ENCODE data around the gene CCDC74A.
"Not testable (repeated sequence)": the region's sequence is repeated elsewhere in the genome, so short reads cannot be mapped to it uniquely, and the experiment has no call there.

CCDC74A gene

DNA sequence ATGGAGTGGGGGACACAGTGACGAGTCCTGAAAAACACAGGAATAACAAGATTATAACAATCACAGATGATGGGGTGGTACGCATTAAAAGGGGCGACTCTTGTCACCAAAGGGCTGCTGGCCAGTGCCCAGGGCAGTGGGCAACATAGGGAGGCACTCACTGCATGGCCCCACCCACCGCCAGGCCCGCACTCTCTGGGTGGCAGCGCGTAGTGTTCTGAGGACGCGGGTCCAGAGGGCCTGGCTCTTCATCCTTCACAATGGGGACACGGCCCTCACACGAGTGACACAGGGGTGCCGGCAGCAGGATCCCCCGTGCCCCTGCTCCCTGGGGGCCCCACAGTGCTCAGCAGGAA lies 6.6 kb downstream of the CCDC74A start:
- not testable (repeated sequence) for H3K9me3 ChIP-seq (ENCODE audit: insufficient read depth, low read depth, low read length); H3K79me2 ChIP-seq (ENCODE audit: control insufficient read depth, insufficient read depth, low read length, poor library complexity); H2BK5ac ChIP-seq (ENCODE audit: low read depth, low read length, poor library complexity); H3K27ac ChIP-seq (ENCODE audit: low read depth, low read length); H3K79me1 ChIP-seq (ENCODE audit: low read length); H4K91ac ChIP-seq (ENCODE audit: low read depth, low read length); DNase-seq; H3K36me3 ChIP-seq (ENCODE audit: control insufficient read depth in 1 of 2, insufficient read depth in 2 of 2, low read length in 2 of 2); H3K14ac ChIP-seq (ENCODE audit: low read length); H3K4me2 ChIP-seq (ENCODE audit: low read length); H3K4ac ChIP-seq (ENCODE audit: low read depth, low read length); H4K12ac ChIP-seq (ENCODE audit: low read depth, low read length); H3K4me3 ChIP-seq (ENCODE audit: low read depth, low read length); H4K8ac ChIP-seq (ENCODE audit: low read depth, low read length); H3K23ac ChIP-seq (ENCODE audit: low read length); H3K9ac ChIP-seq (ENCODE audit: low read length); H3K27me3 ChIP-seq (ENCODE audit: insufficient read depth, low read length); H2AFZ ChIP-seq (ENCODE audit: insufficient read depth, low read length, poor library complexity); H2BK120ac ChIP-seq (ENCODE audit: insufficient read depth, low read length, poor library complexity); H3K4me1 ChIP-seq (ENCODE audit: control insufficient read depth in 1 of 2, insufficient read depth in 2 of 2, low read length in 2 of 2); H3K18ac ChIP-seq (ENCODE audit: low read length); H2BK12ac ChIP-seq (ENCODE audit: low read length); H2AK5ac ChIP-seq (ENCODE audit: low read length)
- WGBS (ENCODE audit: extremely low coverage, insufficient coverage, insufficient read length), result no CpG with 5 or more reads among the region's 13 CpGs

DNA sequence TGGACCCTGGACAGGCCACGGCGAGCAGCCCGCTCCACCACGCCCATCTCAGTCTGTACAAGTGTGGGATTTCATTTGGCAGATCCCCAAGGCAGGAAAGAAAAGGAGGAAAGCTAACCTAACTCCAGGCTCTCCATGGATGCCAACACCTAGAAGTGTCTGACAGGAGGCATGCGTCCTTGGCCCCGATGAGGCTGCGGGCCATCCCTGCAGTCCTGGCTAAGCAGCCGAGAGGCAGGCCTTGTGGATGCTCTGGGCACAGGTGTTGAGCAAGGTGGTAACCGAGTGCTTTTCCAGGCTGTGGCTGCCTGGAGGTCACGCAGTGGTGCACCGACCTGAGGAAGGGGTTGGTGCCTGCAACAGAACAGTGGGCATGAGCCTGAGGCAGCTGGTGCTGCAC lies 7.3 kb downstream of the CCDC74A start:
- H3K79me2 ChIP-seq (ENCODE audit: control insufficient read depth, insufficient read depth, low read length, poor library complexity); H3K9me3 ChIP-seq (ENCODE audit: insufficient read depth, low read depth, low read length); H3K79me1 ChIP-seq (ENCODE audit: low read length); H2BK12ac ChIP-seq (ENCODE audit: low read length); H4K8ac ChIP-seq (ENCODE audit: low read depth, low read length); H2AFZ ChIP-seq (ENCODE audit: insufficient read depth, low read length, poor library complexity); H3K23ac ChIP-seq (ENCODE audit: low read length); H3K9ac ChIP-seq (ENCODE audit: low read length); H3K27ac ChIP-seq (ENCODE audit: low read depth, low read length); H3K4me2 ChIP-seq (ENCODE audit: low read length); H4K12ac ChIP-seq (ENCODE audit: low read depth, low read length); H3K4ac ChIP-seq (ENCODE audit: low read depth, low read length); H2BK5ac ChIP-seq (ENCODE audit: low read depth, low read length, poor library complexity); H3K36me3 ChIP-seq (ENCODE audit: control insufficient read depth in 1 of 2, insufficient read depth in 2 of 2, low read length in 2 of 2); H3K18ac ChIP-seq (ENCODE audit: low read length); H3K27me3 ChIP-seq (ENCODE audit: insufficient read depth, low read length); H2AK5ac ChIP-seq (ENCODE audit: low read length); H2BK120ac ChIP-seq (ENCODE audit: insufficient read depth, low read length, poor library complexity); DNase-seq; H4K91ac ChIP-seq (ENCODE audit: low read depth, low read length); H3K4me1 ChIP-seq (ENCODE audit: control insufficient read depth in 1 of 2, insufficient read depth in 2 of 2, low read length in 2 of 2); H3K4me3 ChIP-seq (ENCODE audit: low read depth, low read length); H3K14ac ChIP-seq (ENCODE audit: low read length): not testable (repeated sequence)
- no CpG with 5 or more reads among the region's 11 CpGs for WGBS (ENCODE audit: extremely low coverage, insufficient coverage, insufficient read length)

DNA sequence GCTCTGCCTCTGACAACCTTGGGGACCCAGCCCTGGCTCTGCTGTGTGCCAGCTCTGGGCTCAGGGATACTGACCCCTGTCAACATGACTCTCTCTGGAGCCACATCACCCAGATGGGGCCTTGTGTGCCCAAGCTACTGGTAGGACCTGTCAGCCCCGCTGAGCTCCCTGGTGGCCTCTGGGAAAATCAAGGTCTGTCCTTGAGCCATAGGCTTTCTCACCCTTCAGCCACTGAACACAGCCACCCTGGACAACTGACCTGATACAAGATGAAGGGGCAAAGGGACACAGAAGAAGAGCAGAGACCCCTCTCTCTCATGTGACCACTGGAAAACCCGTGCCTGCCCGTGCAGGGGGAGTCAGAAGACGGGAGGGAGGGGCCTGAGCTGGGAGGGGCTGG lies 7.8 kb downstream of the CCDC74A start:
- no peaks in the 10 kb centered on the region for H3K79me2 ChIP-seq (ENCODE audit: control insufficient read depth, insufficient read depth, low read length, poor library complexity)
- no peak overlapping the region for H3K23ac ChIP-seq (ENCODE audit: low read length)
- peaks cover 2% of the 10 kb centered on the region for H3K79me1 ChIP-seq (ENCODE audit: low read length)
- H3K4me3 ChIP-seq (ENCODE audit: low read depth, low read length), result no peak overlapping the region
- WGBS (ENCODE audit: extremely low coverage, insufficient coverage, insufficient read length), result no CpG with 5 or more reads among the region's 4 CpGs
- H3K9ac ChIP-seq (ENCODE audit: low read length), result no peak overlapping the region
- no peak overlapping the region for H3K14ac ChIP-seq (ENCODE audit: low read length)
- H2BK12ac ChIP-seq (ENCODE audit: low read length), result no peak overlapping the region
- no peak overlapping the region for H2BK5ac ChIP-seq (ENCODE audit: low read depth, low read length, poor library complexity)
- H3K4ac ChIP-seq (ENCODE audit: low read depth, low read length), result no peak overlapping the region
- no peak overlapping the region for H3K4me2 ChIP-seq (ENCODE audit: low read length)
- no peak for DNase-seq
- no peaks in the 10 kb centered on the region for H3K9me3 ChIP-seq (ENCODE audit: insufficient read depth, low read depth, low read length)
- H4K12ac ChIP-seq (ENCODE audit: low read depth, low read length), result no peak overlapping the region
- no peaks in the 10 kb centered on the region for H3K27me3 ChIP-seq (ENCODE audit: insufficient read depth, low read length)
- no peak overlapping the region for H4K8ac ChIP-seq (ENCODE audit: low read depth, low read length)
- no peaks in the 10 kb centered on the region for H3K4me1 ChIP-seq (ENCODE audit: control insufficient read depth in 1 of 2, insufficient read depth in 2 of 2, low read length in 2 of 2)
- H2AFZ ChIP-seq (ENCODE audit: insufficient read depth, low read length, poor library complexity), result no peak overlapping the region
- H3K36me3 ChIP-seq (ENCODE audit: control insufficient read depth in 1 of 2, insufficient read depth in 2 of 2, low read length in 2 of 2), result no peaks in the 10 kb centered on the region
- H4K91ac ChIP-seq (ENCODE audit: low read depth, low read length), result no peak overlapping the region
- H3K27ac ChIP-seq (ENCODE audit: low read depth, low read length), result no peak overlapping the region
- peak overlapping the region; percentile 11 for H2BK120ac ChIP-seq (ENCODE audit: insufficient read depth, low read length, poor library complexity)
- H2AK5ac ChIP-seq (ENCODE audit: low read length), result peak overlapping the region; percentile 69
- no peak overlapping the region for H3K18ac ChIP-seq (ENCODE audit: low read length)

DNA sequence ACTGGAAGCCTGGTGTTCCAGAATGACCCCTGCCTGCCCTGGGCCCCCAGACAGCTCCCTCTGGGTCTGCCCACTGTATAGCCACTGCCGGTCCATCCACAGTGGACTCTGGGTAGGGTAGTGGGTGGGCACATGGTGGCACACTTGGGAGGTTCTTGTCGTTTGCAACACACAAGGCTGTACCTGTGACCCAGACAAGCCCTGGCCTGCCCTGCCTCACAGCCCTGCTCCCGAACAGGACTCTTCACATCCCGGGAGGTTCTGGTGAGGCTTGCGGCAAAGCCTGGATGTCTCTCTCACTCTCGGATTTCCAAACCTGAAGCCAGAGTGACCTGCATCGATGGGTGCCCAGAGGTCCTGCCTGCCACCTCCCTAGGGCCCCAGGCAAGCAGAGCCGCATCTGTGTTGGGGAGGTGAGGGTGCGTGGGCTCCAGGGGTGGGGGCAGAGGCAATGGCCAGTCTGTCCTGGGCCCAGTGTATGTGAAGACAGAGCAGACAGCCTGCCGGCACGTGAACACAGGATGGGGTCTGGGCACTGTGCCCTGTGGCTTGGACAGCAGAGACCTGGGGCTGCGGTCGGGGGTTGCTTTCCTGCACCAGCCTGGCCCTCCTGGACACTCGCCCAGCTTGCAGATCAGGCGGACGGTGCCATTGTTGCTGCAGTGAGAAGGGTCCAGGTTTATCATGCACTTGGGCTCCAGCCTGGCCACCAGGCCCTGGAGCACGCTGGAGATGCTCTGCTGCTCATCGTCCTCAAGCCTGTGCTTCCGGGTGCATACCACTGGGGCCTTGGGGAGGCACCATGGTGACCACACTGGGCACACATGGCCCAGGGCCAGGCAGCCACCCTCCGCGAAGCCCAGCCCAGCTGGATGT lies 8.5 kb downstream of the CCDC74A start:
- Histone ChIP-seq H2BK120ac (ENCODE audit: insufficient read depth, low read length, poor library complexity) (peak overlapping the region; percentile 60), H3K14ac (ENCODE audit: low read length) (peak overlapping the region; percentile 51), H3K18ac (ENCODE audit: low read length) (peak overlapping the region; percentile 59), H4K91ac (ENCODE audit: low read depth, low read length) (peak overlapping the region; percentile 80), H2AK5ac (ENCODE audit: low read length) (peak overlapping the region; percentile 69), H2BK5ac (ENCODE audit: low read depth, low read length, poor library complexity) (peak overlapping the region; percentile 49), H2BK12ac (ENCODE audit: low read length) (peak overlapping the region; percentile 81), H4K8ac (ENCODE audit: low read depth, low read length) (peak overlapping the region; percentile 65)
- not testable (repeated sequence) for H3K4me2 ChIP-seq (ENCODE audit: low read length); H3K27ac ChIP-seq (ENCODE audit: low read depth, low read length); H3K4ac ChIP-seq (ENCODE audit: low read depth, low read length); DNase-seq; H3K4me1 ChIP-seq (ENCODE audit: control insufficient read depth in 1 of 2, insufficient read depth in 2 of 2, low read length in 2 of 2); H3K9me3 ChIP-seq (ENCODE audit: insufficient read depth, low read depth, low read length); H2AFZ ChIP-seq (ENCODE audit: insufficient read depth, low read length, poor library complexity); H3K9ac ChIP-seq (ENCODE audit: low read length); H4K12ac ChIP-seq (ENCODE audit: low read depth, low read length); H3K79me2 ChIP-seq (ENCODE audit: control insufficient read depth, insufficient read depth, low read length, poor library complexity); H3K36me3 ChIP-seq (ENCODE audit: control insufficient read depth in 1 of 2, insufficient read depth in 2 of 2, low read length in 2 of 2); H3K27me3 ChIP-seq (ENCODE audit: insufficient read depth, low read length); H3K79me1 ChIP-seq (ENCODE audit: low read length); H3K4me3 ChIP-seq (ENCODE audit: low read depth, low read length); H3K23ac ChIP-seq (ENCODE audit: low read length)
- no CpG with 5 or more reads among the region's 21 CpGs for WGBS (ENCODE audit: extremely low coverage, insufficient coverage, insufficient read length)
